Glutamatergic neuron (in vitro differentiated cells): ENCODE measurements around the gene BDNF. TPM values are rescaled to one million over a fixed set of nuclear protein-coding genes. Genes with fewer than 3 reads are reported as not detected.
A peak's percentile ranks its signal among the peaks of the same experiment; 100 is the strongest.
"Not testable (repeated sequence)": the region's sequence is repeated elsewhere in the genome, so short reads cannot be mapped to it uniquely, and the experiment has no call there.

Experiments
- DNase-seq: peaks from one replicate; pipeline ENCODE4 v3.0.0; 2022
- H3K27ac Mint-ChIP-seq: one replicate; pipeline ENCODE4 v1.8.0; 2020; ENCODE audit warnings: mild to moderate bottlenecking, mixed read lengths, inconsistent platforms; ENCODE audit not compliant: unreplicated experiment
- H3K27me3 Mint-ChIP-seq: one replicate; pipeline ENCODE4 v1.8.0; 2020; ENCODE audit warnings: mild to moderate bottlenecking, moderate library complexity, mixed read lengths, inconsistent platforms; ENCODE audit not compliant: unreplicated experiment
- H3K36me3 Mint-ChIP-seq: one replicate; pipeline ENCODE4 v1.8.0; 2020; ENCODE audit warnings: mild to moderate bottlenecking, mixed read lengths, inconsistent platforms; ENCODE audit not compliant: unreplicated experiment
- H3K4me1 Mint-ChIP-seq: one replicate; pipeline ENCODE4 v1.8.0; 2020; ENCODE audit warnings: mild to moderate bottlenecking, low read depth, mixed read lengths, inconsistent platforms; ENCODE audit not compliant: unreplicated experiment
- H3K4me3 Mint-ChIP-seq: one replicate; pipeline ENCODE4 v1.8.0; 2020; ENCODE audit warnings: mild to moderate bottlenecking, mixed read lengths, inconsistent platforms; ENCODE audit not compliant: unreplicated experiment
- H3K9me3 Mint-ChIP-seq: one replicate; pipeline ENCODE4 v1.8.0; 2020; ENCODE audit warnings: mild to moderate bottlenecking, moderate library complexity, mixed read lengths, inconsistent platforms; ENCODE audit not compliant: unreplicated experiment
- CTCF ChIP-seq: fragments of 200-600 bp; sonication (generic); IDR thresholded peaks from one replicate; pipeline ENCODE4 v1.5.0; 2021; ENCODE audit not compliant: partially characterized antibody, unreplicated experiment
- long read RNA-seq: library from polyadenylated mRNA; unstranded; transcript quantifications from one replicate; pipeline ENCODE4 v2.0.0, GENCODE V29; 2020; ENCODE audit not compliant: unreplicated experiment
- total RNA-seq: library from RNA; stranded (reverse); fragmentation: NEBNext Ultra II Directional; extraction: Animal tissue kit (Norgen Biotek cat#: 25700); gene quantifications from one replicate; pipeline ENCODE4 v1.2.1, GENCODE V29; 2021; ENCODE audit not compliant: unreplicated experiment

The BDNF gene
- 0.42 TPM for total RNA-seq
- long read RNA-seq = 0 reads

- peaks cover 13% of the 10 kb centered on the region for H3K27me3 Mint-ChIP-seq
- H3K36me3 Mint-ChIP-seq = no peaks in the 10 kb centered on the region
- peak within 1 kb of the TSS; percentile 97 for H3K4me3 Mint-ChIP-seq
- peaks cover 5% of the 10 kb centered on the region for H3K4me1 Mint-ChIP-seq
- H3K9me3 Mint-ChIP-seq = peaks cover 7% of the 10 kb centered on the region
- peak within 1 kb of the TSS; percentile 4 for H3K27ac Mint-ChIP-seq
- TF ChIP-seq CTCF = no peak
- DNase-seq = peak; percentile 43
Measured at GRCh38 chr11:27700351-27701301, at the start of gene BDNF. Gene BDNF, minus strand, starts transcription at chr11:27700455. Its CDS starts 41,891 bp downstream, at chr11:27658564.

- H3K4me3 Mint-ChIP-seq = no peak overlapping the region
- no peak for TF ChIP-seq CTCF
- H3K27ac Mint-ChIP-seq = no peak overlapping the region
- no peaks in the 10 kb centered on the region for H3K4me1 Mint-ChIP-seq
- no peak for DNase-seq
- H3K36me3 Mint-ChIP-seq = no peaks in the 10 kb centered on the region
- no peaks in the 10 kb centered on the region for H3K27me3 Mint-ChIP-seq
- no peaks in the 10 kb centered on the region for H3K9me3 Mint-ChIP-seq
Measured at GRCh38 chr11:27740362-27741013, 40.2 kb upstream of the BDNF start.

- Mint-ChIP-seq H3K4me3 (no peak overlapping the region), H3K27me3 (no peaks in the 10 kb centered on the region), H3K36me3 (no peaks in the 10 kb centered on the region), H3K4me1 (no peaks in the 10 kb centered on the region), H3K27ac (no peak overlapping the region), H3K9me3 (no peaks in the 10 kb centered on the region)
- DNase-seq = no peak
- no peak for TF ChIP-seq CTCF
Measured at GRCh38 chr11:27735281-27735680, 35.0 kb upstream of the BDNF start.

GRCh38 chr11:27731803-27732202, 31.5 kb upstream of the BDNF start:
- not testable (repeated sequence) for H3K27ac Mint-ChIP-seq, H3K4me1 Mint-ChIP-seq, H3K36me3 Mint-ChIP-seq, H3K4me3 Mint-ChIP-seq, H3K9me3 Mint-ChIP-seq, H3K27me3 Mint-ChIP-seq, DNase-seq

GRCh38 chr11:27726981-27727380, 26.7 kb upstream of the BDNF start:
- Mint-ChIP-seq H3K9me3 (no peaks in the 10 kb centered on the region), H3K4me1 (peaks cover 2% of the 10 kb centered on the region), H3K27me3 (peaks cover 2% of the 10 kb centered on the region), H3K4me3 (no peak overlapping the region), H3K27ac (no peak overlapping the region), H3K36me3 (no peaks in the 10 kb centered on the region)
- no peak for DNase-seq
- no peak for TF ChIP-seq CTCF
